ENCODE measurements around the gene IFT122.
A peak's percentile ranks its signal among the peaks of the same experiment; 100 is the strongest.

IFT122 gene

GRCh38 chr3:129521611-129522010 is 81.6 kb downstream of the IFT122 start:
- no peak for DNase-seq (ENCODE audit: low read depth)
- no peak for TF ChIP-seq CTCF (IDR thresholded peaks at IDR 0.05; ENCODE audit: insufficient read depth, low read depth, low read length, missing control alignments)
- no peak overlapping the region for H3K4me3 ChIP-seq (ENCODE audit: low read depth, low read length)

- no peak for DNase-seq (ENCODE audit: low read depth)
- no peak overlapping the region for H3K4me3 ChIP-seq (ENCODE audit: low read depth, low read length)
- TF ChIP-seq CTCF (IDR thresholded peaks at IDR 0.05; ENCODE audit: insufficient read depth, low read depth, low read length, missing control alignments) = no peak
Observed at GRCh38 chr3:129522953-129523352, 82.9 kb downstream of the IFT122 start.

DNA sequence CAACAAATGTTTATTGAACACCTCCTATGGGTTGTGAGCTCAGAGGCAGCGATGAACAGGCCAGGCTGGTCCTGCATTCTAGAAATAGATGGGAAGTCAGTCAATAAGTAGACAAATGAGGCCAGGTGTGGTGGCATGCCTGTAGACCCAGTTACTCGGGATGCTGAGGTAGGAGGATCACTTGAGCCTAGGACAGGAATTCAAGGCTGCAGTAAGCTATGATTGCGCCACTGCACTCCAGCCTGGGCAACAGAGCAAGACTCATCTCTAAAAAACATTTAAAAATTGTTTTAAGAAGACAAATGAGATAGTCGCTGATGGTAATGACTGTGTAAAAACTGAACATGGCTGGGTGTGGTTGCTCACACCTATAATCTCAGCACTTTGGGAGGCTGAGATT is 84.1 kb downstream of the IFT122 start:
- no peak for TF ChIP-seq CTCF (IDR thresholded peaks at IDR 0.05; ENCODE audit: insufficient read depth, low read depth, low read length, missing control alignments)
- DNase-seq (ENCODE audit: low read depth) = no peak
- no peak overlapping the region for H3K4me3 ChIP-seq (ENCODE audit: low read depth, low read length)

DNA sequence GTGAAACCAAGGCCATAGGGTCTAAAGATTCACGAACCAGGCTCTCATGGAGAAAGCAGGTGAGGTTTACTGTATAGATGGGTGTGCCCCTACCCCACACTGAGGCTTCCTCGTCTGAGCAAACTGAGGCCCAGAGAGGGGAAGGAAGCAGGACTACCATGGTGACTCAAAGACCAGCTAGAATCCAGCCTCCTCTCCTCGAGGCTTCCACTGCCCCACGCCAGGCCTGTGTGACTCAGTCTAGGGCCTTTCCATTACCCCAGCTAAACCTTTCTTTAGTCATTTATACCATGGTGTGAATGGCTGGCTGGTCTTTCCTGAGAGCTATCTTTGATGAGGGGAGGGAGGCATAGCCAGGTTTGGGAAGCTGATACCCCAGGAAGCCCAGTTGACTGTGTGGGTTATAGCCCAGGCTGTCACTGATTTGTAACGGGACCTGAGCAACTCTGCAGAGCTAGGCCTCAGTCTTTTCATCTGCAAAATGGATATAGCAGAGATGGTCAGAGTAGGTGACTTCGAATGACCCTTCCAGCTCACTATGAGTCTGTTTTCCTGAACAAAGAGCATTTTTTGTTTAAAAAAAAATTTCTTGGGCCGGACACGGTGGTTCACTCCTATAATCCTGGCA is 85.4 kb downstream of the IFT122 start:
- TF ChIP-seq CTCF (IDR thresholded peaks at IDR 0.05; ENCODE audit: insufficient read depth, low read depth, low read length, missing control alignments) = no peak
- peak; percentile 3 for DNase-seq (ENCODE audit: low read depth)
- H3K4me3 ChIP-seq (ENCODE audit: low read depth, low read length) = no peak overlapping the region

- H3K4me3 ChIP-seq (ENCODE audit: low read depth, low read length) = no peak overlapping the region
- peak; percentile 60 for DNase-seq (ENCODE audit: low read depth)
- no peak for TF ChIP-seq CTCF (IDR thresholded peaks at IDR 0.05; ENCODE audit: insufficient read depth, low read depth, low read length, missing control alignments)
Observed at GRCh38 chr3:129526121-129526900, 86.3 kb downstream of the IFT122 start.

- no peak for TF ChIP-seq CTCF (IDR thresholded peaks at IDR 0.05; ENCODE audit: insufficient read depth, low read depth, low read length, missing control alignments)
- no peak overlapping the region for H3K4me3 ChIP-seq (ENCODE audit: low read depth, low read length)
- no peak for DNase-seq (ENCODE audit: low read depth)
Observed at GRCh38 chr3:129527262-129527661, 87.2 kb downstream of the IFT122 start.
